LHCN-M2 (cell line): ENCODE results near the gene HOATZ. TPM values are rescaled to one million over a fixed set of nuclear protein-coding genes. Genes with fewer than 3 reads are reported as not detected.

Experiments
- DNase-seq: peaks from one replicate; pipeline ENCODE4 v3.0.0-alpha.2; 2012; ENCODE audit warnings: low read depth
- polyA plus RNA-seq: library from polyadenylated mRNA; unstranded; fragments of >200 nt; gene quantifications from one replicate; pipeline ENCODE4 v1.2.1, GENCODE V29; 2012; ENCODE audit warnings: missing spikeins
- total RNA-seq: library from RNA; depleted of rRNA; stranded (reverse); fragments of >200 nt; gene quantifications from 2 replicates; pipeline ENCODE4 v1.2.3, GENCODE V29; 2014; rRNA removed

HOATZ gene
- not detected in 2 replicates for total RNA-seq
- not detected for polyA plus RNA-seq

DNA sequence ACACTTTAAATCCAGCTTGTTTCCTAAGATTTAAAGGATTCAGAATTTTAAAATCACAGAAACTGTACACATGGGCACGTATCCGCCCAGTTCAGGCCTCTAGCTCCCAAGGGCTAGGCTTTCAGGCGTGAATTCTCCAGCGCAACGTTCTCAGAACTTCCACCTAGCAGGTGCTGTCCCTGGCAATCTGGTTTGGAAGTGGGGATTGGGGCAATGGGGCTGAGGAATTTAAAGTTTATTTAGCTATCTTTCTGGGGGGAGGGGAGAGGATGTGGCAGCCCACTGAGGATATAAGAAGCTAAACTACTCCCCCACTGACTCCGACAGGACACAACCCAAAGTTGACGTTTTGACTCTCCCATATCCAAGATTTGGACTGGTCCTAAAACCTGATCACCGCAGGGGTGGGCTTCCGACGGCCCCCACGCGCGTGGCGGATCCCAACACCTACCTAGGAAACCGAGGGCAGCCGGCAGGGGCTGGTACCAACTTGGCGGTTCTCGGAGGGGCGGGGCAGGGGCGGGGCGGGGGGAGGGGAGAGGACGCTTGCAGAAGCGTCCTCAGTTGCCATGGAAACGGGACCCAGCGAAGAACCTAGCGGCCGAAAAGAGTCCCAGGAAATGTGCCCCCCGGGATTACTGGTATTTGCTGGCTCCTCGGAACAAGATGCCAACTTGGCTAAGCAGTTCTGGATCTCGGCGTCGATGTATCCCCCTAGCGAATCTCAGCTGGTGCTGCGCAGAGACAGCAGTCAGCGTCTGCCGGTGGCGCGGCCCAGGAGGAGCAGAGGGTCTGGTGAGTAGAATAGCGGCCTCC is at the start of gene HOATZ:
HOATZ (plus strand) TSS at position 563 of the 816 bp plus-strand sequence; CDS start at position 570, 7 bp downstream.
- no peak for DNase-seq

DNA sequence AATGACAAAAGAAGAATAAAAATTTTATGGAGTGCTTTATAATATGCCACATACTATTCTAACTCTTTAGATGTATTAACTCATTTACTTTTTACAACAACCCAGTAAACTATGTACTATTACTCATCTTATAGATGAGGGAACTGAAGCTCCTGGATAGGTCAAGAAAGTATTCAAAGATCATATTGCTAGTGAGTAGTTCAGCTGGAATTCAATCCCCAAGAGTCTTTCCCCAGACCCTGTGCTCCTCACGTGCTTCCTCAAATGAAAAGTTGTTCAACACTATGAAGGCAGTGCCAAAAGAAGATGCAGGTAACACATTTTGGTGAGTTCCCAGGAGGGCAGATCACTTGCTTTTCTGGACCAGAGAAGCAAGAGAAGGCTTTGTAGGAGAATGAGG is 49.2 kb upstream of the HOATZ start:
- peak; percentile 67 for DNase-seq

DNA sequence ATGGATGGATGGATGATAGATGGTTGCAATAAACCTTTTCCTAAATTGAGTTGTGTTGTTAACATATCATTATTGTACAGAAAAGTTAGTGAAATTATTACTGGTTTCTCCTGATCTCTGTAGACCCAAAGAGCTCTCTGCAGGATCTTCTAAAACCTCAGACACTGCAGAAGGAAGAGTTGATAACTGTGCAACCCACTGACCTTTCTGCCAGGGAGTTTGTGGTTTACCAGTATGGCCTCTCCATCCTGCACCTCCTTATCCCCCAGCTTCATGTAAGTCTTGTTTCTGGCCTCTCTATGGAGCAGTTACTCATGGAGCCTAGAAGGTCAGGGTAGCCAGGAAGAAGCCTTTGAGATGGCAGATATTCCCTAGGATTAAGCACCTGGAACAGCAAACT is 48.0 kb upstream of the HOATZ start:
- no peak for DNase-seq

GRCh38 chr11:111469200-111469599 is 45.4 kb upstream of the HOATZ start:
- peak; percentile 74 for DNase-seq

DNA sequence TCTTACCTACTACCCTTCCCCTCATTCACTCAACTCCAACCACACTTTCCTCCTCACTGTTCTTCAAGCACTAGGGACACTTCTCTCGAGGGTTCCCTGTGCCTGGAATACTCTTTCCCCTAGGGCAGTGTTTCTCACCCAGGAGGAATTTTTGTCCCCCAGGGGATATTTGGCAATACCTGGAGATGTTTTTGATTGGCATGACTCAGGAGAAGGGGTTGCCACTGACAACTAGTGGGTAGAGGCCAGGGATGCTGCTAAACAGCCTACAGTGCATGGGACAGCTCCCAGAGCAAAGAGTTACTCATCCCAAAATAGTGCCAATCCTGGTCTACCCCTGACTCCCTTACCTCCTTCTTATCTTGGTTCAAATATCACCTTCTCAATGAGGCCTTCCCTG is 42.4 kb upstream of the HOATZ start:
- DNase-seq = no peak

DNA sequence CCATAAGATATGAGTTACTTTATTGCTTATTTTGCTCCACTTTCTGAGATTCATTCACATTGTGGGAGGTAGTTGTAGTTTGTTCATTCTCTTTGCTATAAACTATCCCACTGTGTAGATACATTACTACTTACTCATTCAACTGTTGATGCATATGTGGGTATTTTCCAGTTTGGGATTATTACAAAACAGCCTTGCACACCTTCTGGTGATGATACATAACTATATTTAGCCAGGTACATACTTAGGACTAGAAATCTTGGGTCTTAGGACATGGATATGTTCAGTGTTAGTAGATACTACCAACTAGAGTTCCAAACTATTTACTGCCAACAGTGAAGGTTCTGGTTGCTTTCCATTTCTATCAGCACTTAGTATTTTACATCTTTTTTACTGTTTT is 40.1 kb upstream of the HOATZ start:
- DNase-seq = no peak

GRCh38 chr11:111476366-111476765 is 38.2 kb upstream of the HOATZ start:
- peak; percentile 30 for DNase-seq

- DNase-seq = peak; percentile 43
These were observed 37.6 kb upstream of the HOATZ start for GRCh38 chr11:111476956-111477355.

- no peak for DNase-seq
These were observed 36.7 kb upstream of the HOATZ start for GRCh38 chr11:111477898-111478297.

GRCh38 chr11:111479666-111480065 is 34.9 kb upstream of the HOATZ start:
- DNase-seq = no peak

DNA sequence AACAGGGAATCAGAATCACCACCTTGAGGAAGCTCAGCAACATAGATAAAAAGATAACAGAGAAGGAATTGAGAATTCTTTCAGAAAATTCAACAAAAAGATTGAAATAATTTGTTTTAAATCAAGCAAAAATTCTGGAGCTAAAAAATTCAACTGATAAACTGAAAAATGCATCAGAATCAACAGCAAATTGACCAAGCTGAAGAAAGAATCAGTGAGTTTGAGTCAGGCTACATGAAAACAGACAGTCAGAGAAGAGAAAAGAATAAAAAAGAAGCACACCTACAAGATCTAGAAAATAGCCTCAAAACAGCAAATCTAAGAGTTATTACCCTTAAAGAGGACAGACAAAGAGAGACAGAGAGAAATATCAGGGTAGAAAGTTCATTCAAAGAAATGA is 31.1 kb upstream of the HOATZ start:
- no peak for DNase-seq

DNA sequence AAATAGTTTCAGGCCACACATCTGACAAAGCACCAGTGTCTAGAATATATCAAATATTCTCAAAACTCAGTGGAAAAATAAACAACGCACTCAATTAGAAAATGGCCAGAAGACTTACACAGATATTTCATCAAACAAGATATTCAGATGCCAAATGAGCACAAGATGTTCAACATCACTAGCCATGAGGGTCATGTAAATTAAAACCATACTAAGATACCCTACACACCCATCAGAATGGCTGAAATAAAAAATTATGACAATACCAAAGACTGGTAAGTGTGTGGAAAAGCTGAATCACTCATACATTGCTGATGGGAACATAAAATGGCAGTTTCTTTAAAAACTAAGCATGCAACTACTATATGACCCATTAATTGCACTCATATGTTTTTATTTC is 24.1 kb upstream of the HOATZ start:
- no peak for DNase-seq

- no peak for DNase-seq
These were observed 20.5 kb upstream of the HOATZ start for GRCh38 chr11:111494040-111494439.

- DNase-seq = no peak
These were observed 15.1 kb upstream of the HOATZ start for GRCh38 chr11:111499483-111499882.

DNA sequence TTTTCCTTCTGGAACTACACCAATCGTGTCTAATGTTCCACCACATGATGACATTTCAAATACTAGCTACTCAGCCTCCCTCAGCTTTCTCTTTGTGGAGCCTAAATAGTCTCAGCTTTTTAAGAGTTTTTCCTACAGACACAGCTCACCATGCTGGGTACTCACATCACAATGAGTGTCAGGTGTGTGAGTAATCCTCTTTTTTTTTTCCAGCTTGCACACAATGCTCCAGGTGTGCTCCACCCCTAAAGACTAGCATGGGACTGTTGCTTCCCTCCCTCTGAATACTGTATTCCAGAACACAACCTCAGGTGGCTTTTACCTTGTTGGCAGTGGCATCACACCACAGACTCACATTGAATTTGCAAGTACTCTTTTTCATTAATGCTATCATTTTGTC is 14.1 kb upstream of the HOATZ start:
- DNase-seq = no peak

- no peak for DNase-seq
These were observed 12.0 kb upstream of the HOATZ start for GRCh38 chr11:111502611-111503010.

- DNase-seq = peak; percentile 41
These were observed 4.3 kb upstream of the HOATZ start for GRCh38 chr11:111510311-111510710.

DNA sequence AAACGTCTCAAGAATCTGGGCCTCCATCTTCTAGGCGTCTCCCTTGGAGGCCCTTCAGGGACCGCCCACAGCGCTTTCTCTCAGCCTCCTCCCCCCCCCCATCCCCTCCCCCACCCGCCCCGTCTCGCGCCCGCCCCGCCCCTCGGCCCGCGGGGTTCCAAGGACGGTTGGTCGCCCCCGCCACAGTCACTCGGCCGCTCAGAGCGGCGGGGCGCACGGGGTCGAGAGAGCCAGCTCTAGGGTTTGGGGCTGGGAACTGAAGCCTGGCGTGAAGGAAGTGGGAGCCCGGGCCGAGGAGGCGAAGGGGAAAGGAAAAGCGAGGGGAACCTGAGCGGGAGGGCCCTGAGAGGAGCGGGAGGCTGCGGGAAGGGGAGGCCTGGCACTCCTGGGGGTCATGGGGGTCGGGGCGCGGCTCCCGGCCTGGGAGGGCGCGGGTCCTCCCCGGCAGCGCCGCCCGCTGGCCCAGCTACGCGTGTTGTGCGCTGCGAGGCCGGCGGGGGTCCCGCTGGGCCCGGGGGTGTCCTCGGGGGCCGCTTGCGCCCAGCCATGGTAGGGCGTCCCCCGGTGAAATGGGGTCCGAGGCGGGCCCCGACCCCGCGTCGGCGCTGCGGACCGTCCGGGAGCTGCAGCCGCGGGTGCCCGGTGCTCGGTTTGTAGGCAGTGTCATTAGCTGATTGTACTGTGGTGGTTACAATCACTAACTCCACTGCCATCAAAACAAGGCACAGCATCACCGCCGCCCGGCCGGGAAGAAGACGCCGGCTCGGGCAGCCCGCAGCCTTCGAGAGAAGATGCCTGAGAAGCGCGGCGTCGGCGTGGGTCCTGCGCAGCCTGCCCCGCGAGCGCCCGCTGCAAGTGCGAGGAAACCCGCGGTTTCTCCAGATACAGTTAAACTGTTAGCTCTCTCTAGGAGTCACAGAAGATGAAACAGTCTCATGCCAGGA is 2.0 kb upstream of the HOATZ start, which contains the start of gene BTG4:
BTG4 (minus strand) TSS at position 91 of the 944 bp plus-strand sequence. CDS start 13,610 bp downstream, outside the sequence.
- DNase-seq = no peak

GRCh38 chr11:111513240-111513605 is 1.4 kb upstream of the HOATZ start:
- no peak for DNase-seq

GRCh38 chr11:111515591-111515990 is 1.0 kb downstream of the HOATZ start:
- DNase-seq = no peak

- no peak for DNase-seq
These were observed 4.1 kb downstream of the HOATZ start for GRCh38 chr11:111518668-111519067.

- peak; percentile 70 for DNase-seq
These were observed 6.0 kb downstream of the HOATZ start for GRCh38 chr11:111520560-111520959.
